SK-MEL-5 (cell line): ENCODE data around the gene GLIS1. TPM values are rescaled to one million over a fixed set of nuclear protein-coding genes. Genes with fewer than 3 reads are reported as not detected.

Experiments
- DNase-seq: peaks from one replicate; pipeline ENCODE4 v3.0.0-alpha.2; 2016; ENCODE audit warnings: low read depth, low spot score
- in situ Hi-C: cut with HindIII; loops from 2 replicates; pipeline ENCODE4 v1.10.0; 2016; ENCODE audit warnings: low sequenced_read_pairs, high pct_unique_total_duplicates, low pct_unique_long_range_greater_than_20kb
- total RNA-seq: library from RNA; depleted of rRNA; stranded (reverse); fragments of >200 nt; shearing (Covaris generic); gene quantifications from 2 replicates; pipeline ENCODE4 v1.2.3, GENCODE V29; 2014

GLIS1 gene
- total RNA-seq, 1 experiment from 2014 or later: 0.16 TPM

GRCh38 chr1:53601031-53601745, 137.8 kb downstream of the GLIS1 start:
- in situ Hi-C loops: no loop called here
- DNase-seq: no peak

- no peak for DNase-seq
- in situ Hi-C loops: no loop called here
Observed at GRCh38 chr1:53600561-53600960, 138.4 kb downstream of the GLIS1 start.

- DNase-seq: no peak
- in situ Hi-C loops: no loop called here
Observed at GRCh38 chr1:53600001-53600400, 139.0 kb downstream of the GLIS1 start.

- in situ Hi-C loops: no loop called here
- no peak for DNase-seq
Observed at GRCh38 chr1:53599481-53599880, 139.5 kb downstream of the GLIS1 start.

GRCh38 chr1:53598966-53599365, 140.0 kb downstream of the GLIS1 start:
- in situ Hi-C loops: no loop called here
- DNase-seq: no peak

- no peak for DNase-seq
- in situ Hi-C loops: no loop called here
Observed at GRCh38 chr1:53595906-53596305, 143.1 kb downstream of the GLIS1 start.

GRCh38 chr1:53594391-53595180, 144.4 kb downstream of the GLIS1 start:
- DNase-seq: no peak
- in situ Hi-C loops: no loop called here

GRCh38 chr1:53593758-53594380, 145.1 kb downstream of the GLIS1 start:
- no peak for DNase-seq
- in situ Hi-C loops: no loop called here

GRCh38 chr1:53592985-53593757, 145.8 kb downstream of the GLIS1 start:
- in situ Hi-C loops: no loop called here

GRCh38 chr1:53592521-53592982, 146.4 kb downstream of the GLIS1 start:
- in situ Hi-C loops: no loop called here
- DNase-seq: no peak

More at GRCh38 chr1:53592985-53593757, 145.8 kb downstream of the GLIS1 start:
- DNase-seq: no peak

- DNase-seq: no peak
- in situ Hi-C loops: no loop called here
Observed at GRCh38 chr1:53591924-53592323, 147.0 kb downstream of the GLIS1 start.

- no peak for DNase-seq
Observed at GRCh38 chr1:53590531-53591515, 148.1 kb downstream of the GLIS1 start.

GRCh38 chr1:53590104-53590503, 148.9 kb downstream of the GLIS1 start:
- no peak for DNase-seq
- in situ Hi-C loops: no loop called here

More at GRCh38 chr1:53590531-53591515, 148.1 kb downstream of the GLIS1 start:
- in situ Hi-C loops: no loop called here

GRCh38 chr1:53589043-53589887, 149.7 kb downstream of the GLIS1 start:
- in situ Hi-C loops: no loop called here
- no peak for DNase-seq

GRCh38 chr1:53588053-53588779, 150.7 kb downstream of the GLIS1 start:
- in situ Hi-C loops: no loop called here
- no peak for DNase-seq
